GM10248 (cell line): ENCODE measurements around the gene MACF1.
"Not testable (repeated sequence)": the region's sequence is repeated elsewhere in the genome, so short reads cannot be mapped to it uniquely, and the experiment has no call there.

ENCODE experiments used
- CTCF ChIA-PET: fragments of 300-600 bp; sonication (Branson Sonifier 250); formaldehyde crosslinking; extraction: SDS; loops from one replicate; lab custom pipeline; 2021; ENCODE audit warnings: antibody characterized with exemption; lab: Yijun Ruan, JAX
- POLR2A ChIA-PET: fragments of 350-650 bp; sonication (Branson Sonifier 250); formaldehyde crosslinking; extraction: SDS; loops from one replicate; lab custom pipeline; 2020; ENCODE audit warnings: antibody characterized with exemption; lab: Yijun Ruan, JAX
- DNase-seq: peaks from one replicate; pipeline ENCODE4 v3.0.0; 2012; ENCODE audit errors: extremely low spot score
- CTCF ChIP-seq: IDR thresholded peaks from 2 replicates; pipeline ENCODE4 v1.5.1; 2012; ENCODE audit warnings: mild to moderate bottlenecking, low read depth; ENCODE audit errors: extremely low read depth, missing control alignments, control extremely low read depth

The MACF1 gene

GRCh38 chr1:39522661-39523567, 318.4 kb downstream of the MACF1 start:
- POLR2A ChIA-PET: no interaction called here
- CTCF ChIA-PET: no interaction called here
- DNase-seq: no peak
- no peak for TF ChIP-seq CTCF

DNA sequence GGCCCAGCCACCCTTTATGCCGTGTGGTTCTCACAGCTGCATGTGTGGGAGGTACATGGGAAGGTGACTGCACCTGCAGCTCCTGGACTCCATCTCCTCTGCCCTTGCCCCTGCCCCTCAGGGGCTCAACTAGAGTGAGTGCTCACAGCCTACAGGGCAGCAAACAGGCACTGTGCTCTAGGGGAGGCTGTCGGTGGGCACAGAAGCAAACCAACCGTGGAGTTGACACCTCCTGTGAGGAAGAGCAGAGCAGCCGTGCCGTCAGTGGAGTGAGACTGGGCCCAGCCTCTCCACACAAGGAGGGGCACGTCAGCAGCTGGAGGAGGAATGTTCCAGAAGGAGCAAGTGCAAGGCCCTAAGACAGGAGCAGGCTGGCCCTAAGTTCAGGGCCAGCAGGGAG, 319.7 kb downstream of the MACF1 start:
- TF ChIP-seq CTCF: no peak
- DNase-seq: no peak
- CTCF ChIA-PET: interaction anchor here (1.5 to 9.4 kb wide), 2 partner anchors 16 to 50 kb away, joined by 3 to 54 read pairs; no protein-coding TSS in a partner anchor
- POLR2A ChIA-PET: no interaction called here

- TF ChIP-seq CTCF: no peak
Observed at GRCh38 chr1:39524591-39525365, 320.3 kb downstream of the MACF1 start.

DNA sequence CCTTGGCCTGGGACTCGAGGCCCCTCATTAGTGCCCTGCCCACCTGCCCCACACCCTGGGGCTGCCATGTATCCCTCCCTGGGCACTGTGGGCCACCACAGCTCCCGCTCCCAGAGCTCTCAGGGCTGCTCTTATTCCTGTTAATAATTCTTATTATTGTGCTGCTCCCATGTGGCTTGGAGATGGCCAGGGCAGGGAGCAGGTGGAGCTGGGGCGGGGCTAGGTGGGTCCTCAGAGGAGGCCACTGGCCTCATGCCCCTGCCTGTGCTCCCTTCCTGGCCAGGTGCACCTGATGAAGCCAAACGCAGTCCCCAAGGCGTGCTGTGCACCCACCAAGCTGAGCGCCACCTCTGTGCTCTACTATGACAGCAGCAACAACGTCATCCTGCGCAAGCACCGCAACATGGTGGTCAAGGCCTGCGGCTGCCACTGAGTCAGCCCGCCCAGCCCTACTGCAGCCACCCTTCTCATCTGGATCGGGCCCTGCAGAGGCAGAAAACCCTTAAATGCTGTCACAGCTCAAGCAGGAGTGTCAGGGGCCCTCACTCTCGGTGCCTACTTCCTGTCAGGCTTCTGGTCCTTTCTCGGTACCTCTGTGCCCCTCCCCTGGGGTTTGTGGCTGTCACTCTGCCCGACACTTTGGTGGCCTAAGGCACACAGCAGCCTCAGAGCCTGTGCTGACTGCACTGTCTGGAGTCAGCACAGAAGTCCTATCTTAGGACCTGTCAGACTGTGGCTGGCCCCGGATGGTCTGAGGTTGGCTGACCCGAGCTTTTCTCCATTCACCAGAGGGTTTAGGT, 321.1 kb downstream of the MACF1 start:
- POLR2A ChIA-PET: no interaction called here
- DNase-seq: peak; percentile 78
- CTCF ChIA-PET: interaction anchor here (1.5 to 9.4 kb wide), 2 partner anchors 14 to 48 kb away, joined by 3 to 54 read pairs; no protein-coding TSS in a partner anchor
- TF ChIP-seq CTCF: no peak

More at GRCh38 chr1:39524591-39525365, 320.3 kb downstream of the MACF1 start:
- CTCF ChIA-PET: interaction anchor here (1.5 to 9.4 kb wide), 2 partner anchors 15 to 49 kb away, joined by 3 to 54 read pairs; no protein-coding TSS in a partner anchor
- POLR2A ChIA-PET: no interaction called here
- no peak for DNase-seq

GRCh38 chr1:39526466-39527189, 322.1 kb downstream of the MACF1 start:
- TF ChIP-seq CTCF: no peak
- ChIA-PET POLR2A (interaction anchor here (0.6 kb wide), 1 partner anchor 772 kb away, joined by 3 read pairs; no protein-coding TSS in a partner anchor), CTCF (interaction anchor here (9.4 kb wide), 1 partner anchor 13 kb away, joined by 54 read pairs; no protein-coding TSS in a partner anchor)
- no peak for DNase-seq

GRCh38 chr1:39527190-39527579, 322.7 kb downstream of the MACF1 start:
- CTCF ChIA-PET: interaction anchor here (9.4 kb wide), 1 partner anchor 13 kb away, joined by 54 read pairs; no protein-coding TSS in a partner anchor
- POLR2A ChIA-PET, DNase-seq: not testable (repeated sequence)
